ENCODE data around the gene EDEM2.

- TF ChIP-seq CTCF (IDR thresholded peaks at IDR 0.05 in 4 of 5, conservative IDR thresholded peaks at IDR 0.05 in 1 of 5) = no peak
- TF ChIP-seq POLR2A (IDR thresholded peaks at IDR 0.05) = no peak
These were observed 26.5 kb upstream of the EDEM2 start for GRCh38 chr20:35173576-35174192.

All from gastrocnemius medialis (tissue), 4 donors.